ENCODE results near the gene ZKSCAN2. TPM values are rescaled to one million over a fixed set of nuclear protein-coding genes. Genes with fewer than 3 reads are reported as not detected.

ZKSCAN2 gene
- polyA plus RNA-seq, 4 donors: 0.54 to 5.1 (median 0.89) TPM

GRCh38 chr16:25219070-25219737 is 38.4 kb downstream of the ZKSCAN2 start:
- DNase-seq (no peak), FAIRE-seq (no peak)
- Histone ChIP-seq H3K9me3 (ENCODE audit: control insufficient read depth in 2 of 2, insufficient read depth in 1 of 2, low read depth in 1 of 2, low read length in 1 of 2) (no peaks in the 10 kb centered on the region), H3K27me3 (ENCODE audit: control insufficient read depth in 3 of 3, insufficient read depth in 3 of 3, low read length in 3 of 3) (no peaks in the 10 kb centered on the region), H3K36me3 (ENCODE audit: control insufficient read depth in 3 of 3, insufficient read depth in 2 of 3, low read depth in 1 of 3, low read length in 3 of 3) (no peaks in the 10 kb centered on the region), H3K4me1 (ENCODE audit: control insufficient read depth in 3 of 3, insufficient read depth in 2 of 3, low read depth in 1 of 3, low read length in 2 of 3) (peaks cover 0 to 9% (median 0%) of the 10 kb centered on the region in 3 donors), H3K4me3 (ENCODE audit: low read depth in 1 of 3, low read length in 3 of 3) (no peak overlapping the region), H3K27ac (ENCODE audit: low read depth in 1 of 3, low read length in 2 of 3) (no peak overlapping the region)
- 73 to 78% (median 77%) methylated on average over 3 of the region's 3 CpGs for WGBS, 3 donors

- Histone ChIP-seq H3K27me3 (ENCODE audit: control insufficient read depth in 3 of 3, insufficient read depth in 3 of 3, low read length in 3 of 3) (no peaks in the 10 kb centered on the region), H3K4me1 (ENCODE audit: control insufficient read depth in 3 of 3, insufficient read depth in 2 of 3, low read depth in 1 of 3, low read length in 2 of 3) (peaks cover 0 to 9% (median 0%) of the 10 kb centered on the region in 3 donors), H3K27ac (ENCODE audit: low read depth in 1 of 3, low read length in 2 of 3) (no peak overlapping the region), H3K36me3 (ENCODE audit: control insufficient read depth in 3 of 3, insufficient read depth in 2 of 3, low read depth in 1 of 3, low read length in 3 of 3) (no peaks in the 10 kb centered on the region), H3K9me3 (ENCODE audit: control insufficient read depth in 2 of 2, insufficient read depth in 1 of 2, low read depth in 1 of 2, low read length in 1 of 2) (no peaks in the 10 kb centered on the region), H3K4me3 (ENCODE audit: low read depth in 1 of 3, low read length in 3 of 3) (no peak overlapping the region)
- no peak for FAIRE-seq
- no peak for DNase-seq
- WGBS, 3 donors: 76 to 91% (median 88%) methylated on average over 4 of the region's 4 CpGs
These were observed 39.7 kb downstream of the ZKSCAN2 start for GRCh38 chr16:25217921-25218320.

DNA sequence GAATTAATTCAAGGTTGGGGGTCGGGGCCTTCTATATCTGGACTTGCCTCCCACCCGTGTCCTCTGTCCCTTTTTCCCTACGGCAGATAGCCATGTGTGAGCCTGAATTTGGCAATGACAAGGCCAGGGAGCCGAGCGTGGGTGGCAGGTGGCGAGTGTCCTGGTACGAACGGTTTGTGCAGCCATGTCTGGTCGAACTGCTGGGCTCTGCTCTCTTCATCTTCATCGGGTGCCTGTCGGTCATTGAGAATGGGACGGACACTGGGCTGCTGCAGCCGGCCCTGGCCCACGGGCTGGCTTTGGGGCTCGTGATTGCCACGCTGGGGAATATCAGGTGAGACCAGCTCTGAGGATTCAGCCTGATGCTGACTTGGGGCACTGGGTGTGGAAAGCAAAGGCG is 40.5 kb downstream of the ZKSCAN2 start:
- H3K4me3 ChIP-seq (ENCODE audit: low read depth in 1 of 3, low read length in 3 of 3): no peak overlapping the region
- H3K36me3 ChIP-seq (ENCODE audit: control insufficient read depth in 3 of 3, insufficient read depth in 2 of 3, low read depth in 1 of 3, low read length in 3 of 3): no peaks in the 10 kb centered on the region
- FAIRE-seq (no peak), DNase-seq (no peak)
- WGBS, 3 donors: 75 to 86% (median 77%) methylated on average over 17 of the region's 17 CpGs
- no peaks in the 10 kb centered on the region for H3K27me3 ChIP-seq (ENCODE audit: control insufficient read depth in 3 of 3, insufficient read depth in 3 of 3, low read length in 3 of 3)
- H3K9me3 ChIP-seq (ENCODE audit: control insufficient read depth in 2 of 2, insufficient read depth in 1 of 2, low read depth in 1 of 2, low read length in 1 of 2): no peaks in the 10 kb centered on the region
- peak overlapping the region in 1 of 3 donors; percentile 58 for H3K27ac ChIP-seq (ENCODE audit: low read depth in 1 of 3, low read length in 2 of 3)
- peaks cover 0 to 9% (median 0%) of the 10 kb centered on the region in 3 donors for H3K4me1 ChIP-seq (ENCODE audit: control insufficient read depth in 3 of 3, insufficient read depth in 2 of 3, low read depth in 1 of 3, low read length in 2 of 3)

GRCh38 chr16:25213709-25214397 is 43.8 kb downstream of the ZKSCAN2 start:
- no peaks in the 10 kb centered on the region for H3K9me3 ChIP-seq (ENCODE audit: control insufficient read depth in 2 of 2, insufficient read depth in 1 of 2, low read depth in 1 of 2, low read length in 1 of 2)
- WGBS, 3 donors: 51 to 62% (median 51%) methylated on average over 6 of the region's 6 CpGs

DNA sequence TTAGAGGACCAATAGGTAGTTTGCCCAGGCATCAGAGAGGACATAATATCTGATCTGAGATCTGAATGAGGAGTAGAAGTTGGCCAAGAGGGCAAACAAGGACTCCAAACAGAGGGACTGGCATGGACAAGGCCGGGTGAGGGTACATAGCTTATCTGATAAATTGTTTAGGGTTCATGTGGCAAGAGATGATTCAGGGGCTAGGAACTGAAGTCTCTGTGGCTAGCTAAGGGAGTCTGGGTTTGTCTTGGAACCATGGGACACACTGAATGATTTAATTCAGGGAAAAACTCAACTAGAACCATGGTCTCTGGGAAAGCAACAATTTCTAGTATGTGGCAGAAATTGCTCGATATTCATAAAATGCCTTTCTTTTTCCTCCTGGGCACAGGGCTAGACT is 45.0 kb downstream of the ZKSCAN2 start:
- H3K36me3 ChIP-seq (ENCODE audit: control insufficient read depth in 3 of 3, insufficient read depth in 2 of 3, low read depth in 1 of 3, low read length in 3 of 3): no peaks in the 10 kb centered on the region
- no peaks in the 10 kb centered on the region for H3K9me3 ChIP-seq (ENCODE audit: control insufficient read depth in 2 of 2, insufficient read depth in 1 of 2, low read depth in 1 of 2, low read length in 1 of 2)
- H3K27me3 ChIP-seq (ENCODE audit: control insufficient read depth in 3 of 3, insufficient read depth in 3 of 3, low read length in 3 of 3): no peaks in the 10 kb centered on the region
- H3K4me3 ChIP-seq (ENCODE audit: low read depth in 1 of 3, low read length in 3 of 3): no peak overlapping the region
- FAIRE-seq: no peak
- WGBS, 3 donors: 82 to 83% (median 83%) methylated on average over 2 of the region's 2 CpGs
- H3K27ac ChIP-seq (ENCODE audit: low read depth in 1 of 3, low read length in 2 of 3): no peak overlapping the region
- H3K4me1 ChIP-seq (ENCODE audit: control insufficient read depth in 3 of 3, insufficient read depth in 2 of 3, low read depth in 1 of 3, low read length in 2 of 3): peaks cover 0 to 9% (median 0%) of the 10 kb centered on the region in 3 donors
- no peak for DNase-seq

More at GRCh38 chr16:25213709-25214397, 43.8 kb downstream of the ZKSCAN2 start:
- H3K4me1 ChIP-seq (ENCODE audit: control insufficient read depth in 3 of 3, insufficient read depth in 2 of 3, low read depth in 1 of 3, low read length in 2 of 3): peaks cover 0 to 9% (median 0%) of the 10 kb centered on the region in 3 donors
- H3K4me3 ChIP-seq (ENCODE audit: low read depth in 1 of 3, low read length in 3 of 3): no peak overlapping the region
- no peaks in the 10 kb centered on the region for H3K27me3 ChIP-seq (ENCODE audit: control insufficient read depth in 3 of 3, insufficient read depth in 3 of 3, low read length in 3 of 3)
- DNase-seq (no peak), FAIRE-seq (no peak)
- no peak overlapping the region for H3K27ac ChIP-seq (ENCODE audit: low read depth in 1 of 3, low read length in 2 of 3)
- no peaks in the 10 kb centered on the region for H3K36me3 ChIP-seq (ENCODE audit: control insufficient read depth in 3 of 3, insufficient read depth in 2 of 3, low read depth in 1 of 3, low read length in 3 of 3)

DNA sequence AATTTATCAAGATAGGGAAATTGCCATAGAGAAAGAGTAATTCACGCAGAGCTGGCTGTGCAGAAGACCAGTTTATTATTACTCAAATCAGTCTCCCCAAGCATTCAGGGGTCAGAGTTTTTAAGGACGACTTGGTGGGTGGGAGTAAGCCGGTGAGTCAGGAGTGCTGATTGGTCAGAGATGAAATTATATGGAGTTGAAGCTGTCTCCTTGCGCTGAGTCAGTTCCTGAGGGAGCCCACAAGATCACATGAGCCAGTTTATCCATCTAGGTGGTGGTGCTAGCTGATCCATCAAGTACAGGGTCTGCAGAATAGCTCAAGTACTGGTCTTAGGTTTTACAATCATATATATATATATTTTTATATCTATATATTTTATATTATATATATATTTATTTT is 46.9 kb downstream of the ZKSCAN2 start:
- no peak for FAIRE-seq
- no peak overlapping the region for H3K4me3 ChIP-seq (ENCODE audit: low read depth in 1 of 3, low read length in 3 of 3)
- DNase-seq: peak in 1 of 2 donors; percentile 55
- H3K9me3 ChIP-seq (ENCODE audit: control insufficient read depth in 2 of 2, insufficient read depth in 1 of 2, low read depth in 1 of 2, low read length in 1 of 2): no peaks in the 10 kb centered on the region
- no peaks in the 10 kb centered on the region for H3K4me1 ChIP-seq (ENCODE audit: control insufficient read depth in 3 of 3, insufficient read depth in 2 of 3, low read depth in 1 of 3, low read length in 2 of 3)
- H3K27ac ChIP-seq (ENCODE audit: low read depth in 1 of 3, low read length in 2 of 3): no peak overlapping the region
- no peaks in the 10 kb centered on the region for H3K27me3 ChIP-seq (ENCODE audit: control insufficient read depth in 3 of 3, insufficient read depth in 3 of 3, low read length in 3 of 3)
- WGBS, 3 donors: 43 to 51% (median 46%) methylated on average over 4 of the region's 4 CpGs
- H3K36me3 ChIP-seq (ENCODE audit: control insufficient read depth in 3 of 3, insufficient read depth in 2 of 3, low read depth in 1 of 3, low read length in 3 of 3): no peaks in the 10 kb centered on the region

- no peaks in the 10 kb centered on the region for H3K27me3 ChIP-seq (ENCODE audit: control insufficient read depth in 3 of 3, insufficient read depth in 3 of 3, low read length in 3 of 3)
- H3K4me3 ChIP-seq (ENCODE audit: low read depth in 1 of 3, low read length in 3 of 3): no peak overlapping the region
- no peak overlapping the region for H3K27ac ChIP-seq (ENCODE audit: low read depth in 1 of 3, low read length in 2 of 3)
- WGBS, 3 donors: 86 to 89% (median 88%) methylated on average over 7 of the region's 7 CpGs
- H3K36me3 ChIP-seq (ENCODE audit: control insufficient read depth in 3 of 3, insufficient read depth in 2 of 3, low read depth in 1 of 3, low read length in 3 of 3): no peaks in the 10 kb centered on the region
- no peaks in the 10 kb centered on the region for H3K9me3 ChIP-seq (ENCODE audit: control insufficient read depth in 2 of 2, insufficient read depth in 1 of 2, low read depth in 1 of 2, low read length in 1 of 2)
- no peaks in the 10 kb centered on the region for H3K4me1 ChIP-seq (ENCODE audit: control insufficient read depth in 3 of 3, insufficient read depth in 2 of 3, low read depth in 1 of 3, low read length in 2 of 3)
- FAIRE-seq: no peak
- no peak for DNase-seq
These were observed 58.2 kb downstream of the ZKSCAN2 start for GRCh38 chr16:25199457-25199856.

DNA sequence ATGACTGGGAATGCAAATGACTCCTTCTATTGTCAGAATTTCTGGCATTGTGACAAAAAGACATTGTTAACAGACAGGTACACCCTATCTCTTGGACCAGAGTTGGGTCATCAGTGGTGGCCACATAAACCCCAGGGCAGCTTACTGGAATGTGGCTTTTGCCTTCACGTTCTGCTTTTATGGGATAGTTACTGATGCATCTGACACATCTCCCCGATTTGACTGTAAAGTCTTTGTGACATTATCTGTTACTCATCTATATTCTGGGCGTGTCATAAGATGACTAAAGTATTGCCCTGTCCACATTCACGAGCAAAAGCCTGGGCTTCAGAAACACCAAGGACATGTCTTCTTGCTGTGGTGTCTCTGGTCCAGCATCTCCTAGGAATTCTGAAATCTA is 59.6 kb downstream of the ZKSCAN2 start:
- Histone ChIP-seq H3K4me1 (ENCODE audit: control insufficient read depth in 3 of 3, insufficient read depth in 2 of 3, low read depth in 1 of 3, low read length in 2 of 3) (no peaks in the 10 kb centered on the region), H3K9me3 (ENCODE audit: control insufficient read depth in 2 of 2, insufficient read depth in 1 of 2, low read depth in 1 of 2, low read length in 1 of 2) (no peaks in the 10 kb centered on the region), H3K4me3 (ENCODE audit: low read depth in 1 of 3, low read length in 3 of 3) (no peak overlapping the region), H3K36me3 (ENCODE audit: control insufficient read depth in 3 of 3, insufficient read depth in 2 of 3, low read depth in 1 of 3, low read length in 3 of 3) (no peaks in the 10 kb centered on the region), H3K27ac (ENCODE audit: low read depth in 1 of 3, low read length in 2 of 3) (no peak overlapping the region), H3K27me3 (ENCODE audit: control insufficient read depth in 3 of 3, insufficient read depth in 3 of 3, low read length in 3 of 3) (no peaks in the 10 kb centered on the region)
- FAIRE-seq (no peak), DNase-seq (no peak)
- 64 to 81% (median 72%) methylated on average over 4 of the region's 4 CpGs for WGBS, 3 donors
